Endothelial cell (in vitro differentiated cells): ENCODE data around the gene BET1. TPM values are rescaled to one million over a fixed set of nuclear protein-coding genes. Genes with fewer than 3 reads are reported as not detected.

Experiments
- DNase-seq: peaks from one replicate; pipeline ENCODE4 v3.0.0; 2021; ENCODE audit warnings: low spot score
- H3K27ac Mint-ChIP-seq: one replicate; pipeline ENCODE4 v1.8.0; 2021; ENCODE audit warnings: mixed read lengths, inconsistent platforms; ENCODE audit not compliant: unreplicated experiment
- H3K27me3 Mint-ChIP-seq: one replicate; pipeline ENCODE4 v1.8.0; 2021; ENCODE audit warnings: mild to moderate bottlenecking, moderate library complexity, mixed read lengths, inconsistent platforms; ENCODE audit not compliant: unreplicated experiment
- H3K36me3 Mint-ChIP-seq: one replicate; pipeline ENCODE4 v1.8.0; 2021; ENCODE audit warnings: mild to moderate bottlenecking, low read depth, mixed read lengths, inconsistent platforms; ENCODE audit not compliant: unreplicated experiment
- H3K4me1 Mint-ChIP-seq: one replicate; pipeline ENCODE4 v1.8.0; 2021; ENCODE audit warnings: mild to moderate bottlenecking, mixed read lengths, inconsistent platforms; ENCODE audit not compliant: unreplicated experiment
- H3K4me3 Mint-ChIP-seq: one replicate; pipeline ENCODE4 v1.8.0; 2021; ENCODE audit warnings: mild to moderate bottlenecking, mixed read lengths, inconsistent platforms; ENCODE audit not compliant: unreplicated experiment
- H3K9me3 Mint-ChIP-seq: one replicate; pipeline ENCODE4 v1.8.0; 2021; ENCODE audit warnings: mixed read lengths, inconsistent platforms; ENCODE audit not compliant: unreplicated experiment
- long read RNA-seq: library from polyadenylated mRNA; unstranded; transcript quantifications from one replicate; pipeline ENCODE4 v2.0.0, GENCODE V29; 2020; ENCODE audit not compliant: unreplicated experiment
- total RNA-seq: library from RNA; stranded (reverse); fragmentation: NEBNext Ultra II Directional; extraction: Animal tissue kit (Norgen Biotek cat#: 25700); gene quantifications from one replicate; pipeline ENCODE4 v1.2.1, GENCODE V29; 2021; ENCODE audit not compliant: unreplicated experiment
- TF ChIP-seq, protein P1 (sequence below): fragments of 200-600 bp; sonication (generic); IDR thresholded peaks from one replicate; pipeline ENCODE4 v1.5.0; 2021; ENCODE audit warnings: antibody characterized with exemption; ENCODE audit not compliant: unreplicated experiment

The BET1 gene, protein sequence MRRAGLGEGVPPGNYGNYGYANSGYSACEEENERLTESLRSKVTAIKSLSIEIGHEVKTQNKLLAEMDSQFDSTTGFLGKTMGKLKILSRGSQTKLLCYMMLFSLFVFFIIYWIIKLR
- 30.0 TPM for total RNA-seq
- long read RNA-seq, transcript BET1-201 (4 exons, 1,504 nt): major isoform, 30 of 30 reads
- long read RNA-seq, partial matches to known transcripts: 0 of 30 reads
- long read RNA-seq, other reads (novel, unspliced or antisense): 0 of 30 reads

DNA sequence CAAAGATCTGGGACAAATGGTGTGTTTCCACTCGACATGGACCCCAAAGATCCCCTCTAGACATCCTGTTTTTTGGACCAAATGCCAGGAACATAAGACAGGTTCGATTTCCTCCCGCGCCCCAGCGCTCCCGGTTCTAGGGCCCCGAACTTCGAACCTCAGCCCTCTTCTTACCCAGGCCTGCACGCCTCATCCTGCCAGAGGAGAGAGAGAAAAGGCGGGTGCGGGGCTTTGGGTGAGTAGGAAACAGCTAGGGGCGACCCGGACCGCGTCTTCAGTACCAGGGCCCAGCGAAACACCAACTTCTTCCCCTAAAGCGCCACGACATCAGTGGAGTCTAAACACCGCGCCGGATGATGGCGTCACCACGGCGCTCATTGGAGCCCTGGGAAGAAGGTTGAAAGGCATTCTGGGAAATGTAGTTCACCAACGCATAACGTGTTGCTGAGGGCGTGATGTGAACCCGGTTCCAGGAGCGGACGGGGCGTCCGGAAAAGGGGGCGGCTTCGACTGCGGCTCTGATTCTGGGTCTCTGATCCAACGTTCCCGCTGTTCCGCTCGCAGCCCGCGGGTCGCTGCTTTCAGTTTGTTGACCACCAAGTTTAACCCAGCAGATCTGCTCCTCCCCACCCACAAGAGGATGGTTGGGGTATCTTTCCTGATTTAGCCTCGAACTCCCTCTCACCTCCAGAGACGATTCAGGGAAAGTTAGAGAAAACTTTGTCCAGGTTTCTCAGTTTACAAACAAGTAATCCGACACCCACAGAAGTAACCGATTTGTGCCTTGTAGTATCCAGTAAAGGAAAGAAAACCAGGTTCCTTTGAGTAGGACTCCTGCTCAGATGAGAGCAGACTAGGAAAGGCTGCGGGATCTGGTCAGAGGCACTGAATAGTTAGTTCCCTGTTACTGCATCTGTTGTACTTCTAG, at the start of gene BET1:
BET1 (minus strand) TSS at position 332 of the 928 bp plus-strand sequence; CDS start at position 193, 139 bp downstream.
- H3K27me3 Mint-ChIP-seq: peaks cover 4% of the 10 kb centered on the region
- H3K4me3 Mint-ChIP-seq: peak within 1 kb of the TSS; percentile 99
- no peaks in the 10 kb centered on the region for H3K36me3 Mint-ChIP-seq
- peak; percentile 90 for DNase-seq
- peaks cover 22% of the 10 kb centered on the region for H3K4me1 Mint-ChIP-seq
- TF ChIP-seq, protein P1, sequence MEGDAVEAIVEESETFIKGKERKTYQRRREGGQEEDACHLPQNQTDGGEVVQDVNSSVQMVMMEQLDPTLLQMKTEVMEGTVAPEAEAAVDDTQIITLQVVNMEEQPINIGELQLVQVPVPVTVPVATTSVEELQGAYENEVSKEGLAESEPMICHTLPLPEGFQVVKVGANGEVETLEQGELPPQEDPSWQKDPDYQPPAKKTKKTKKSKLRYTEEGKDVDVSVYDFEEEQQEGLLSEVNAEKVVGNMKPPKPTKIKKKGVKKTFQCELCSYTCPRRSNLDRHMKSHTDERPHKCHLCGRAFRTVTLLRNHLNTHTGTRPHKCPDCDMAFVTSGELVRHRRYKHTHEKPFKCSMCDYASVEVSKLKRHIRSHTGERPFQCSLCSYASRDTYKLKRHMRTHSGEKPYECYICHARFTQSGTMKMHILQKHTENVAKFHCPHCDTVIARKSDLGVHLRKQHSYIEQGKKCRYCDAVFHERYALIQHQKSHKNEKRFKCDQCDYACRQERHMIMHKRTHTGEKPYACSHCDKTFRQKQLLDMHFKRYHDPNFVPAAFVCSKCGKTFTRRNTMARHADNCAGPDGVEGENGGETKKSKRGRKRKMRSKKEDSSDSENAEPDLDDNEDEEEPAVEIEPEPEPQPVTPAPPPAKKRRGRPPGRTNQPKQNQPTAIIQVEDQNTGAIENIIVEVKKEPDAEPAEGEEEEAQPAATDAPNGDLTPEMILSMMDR: no peak
- H3K9me3 Mint-ChIP-seq: no peaks in the 10 kb centered on the region
- peak within 1 kb of the TSS; percentile 99 for H3K27ac Mint-ChIP-seq

DNA sequence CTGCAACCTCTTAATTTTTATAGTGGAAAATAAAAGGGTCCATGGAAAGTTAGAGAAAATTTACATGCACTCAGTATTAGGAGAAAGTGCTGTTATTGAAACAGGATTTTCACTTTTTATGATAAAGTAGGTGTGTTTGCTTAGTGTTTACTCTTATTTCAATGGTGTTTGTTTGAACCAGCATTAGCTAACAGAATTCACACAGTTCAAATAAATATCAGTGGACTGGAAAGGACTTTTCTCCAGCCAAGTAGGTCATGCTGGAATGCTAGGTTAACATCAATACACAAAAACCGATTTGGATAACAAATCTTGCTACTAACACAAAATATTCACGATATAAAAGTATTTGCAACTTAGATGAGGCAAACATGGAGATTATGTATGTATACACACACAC, 49.4 kb upstream of the BET1 start:
- TF ChIP-seq, protein P1: no peak
- Mint-ChIP-seq H3K27me3 (no peaks in the 10 kb centered on the region), H3K4me3 (no peak overlapping the region), H3K36me3 (no peaks in the 10 kb centered on the region), H3K4me1 (peaks cover 3% of the 10 kb centered on the region), H3K27ac (no peak overlapping the region), H3K9me3 (no peaks in the 10 kb centered on the region)
- DNase-seq: no peak

DNA sequence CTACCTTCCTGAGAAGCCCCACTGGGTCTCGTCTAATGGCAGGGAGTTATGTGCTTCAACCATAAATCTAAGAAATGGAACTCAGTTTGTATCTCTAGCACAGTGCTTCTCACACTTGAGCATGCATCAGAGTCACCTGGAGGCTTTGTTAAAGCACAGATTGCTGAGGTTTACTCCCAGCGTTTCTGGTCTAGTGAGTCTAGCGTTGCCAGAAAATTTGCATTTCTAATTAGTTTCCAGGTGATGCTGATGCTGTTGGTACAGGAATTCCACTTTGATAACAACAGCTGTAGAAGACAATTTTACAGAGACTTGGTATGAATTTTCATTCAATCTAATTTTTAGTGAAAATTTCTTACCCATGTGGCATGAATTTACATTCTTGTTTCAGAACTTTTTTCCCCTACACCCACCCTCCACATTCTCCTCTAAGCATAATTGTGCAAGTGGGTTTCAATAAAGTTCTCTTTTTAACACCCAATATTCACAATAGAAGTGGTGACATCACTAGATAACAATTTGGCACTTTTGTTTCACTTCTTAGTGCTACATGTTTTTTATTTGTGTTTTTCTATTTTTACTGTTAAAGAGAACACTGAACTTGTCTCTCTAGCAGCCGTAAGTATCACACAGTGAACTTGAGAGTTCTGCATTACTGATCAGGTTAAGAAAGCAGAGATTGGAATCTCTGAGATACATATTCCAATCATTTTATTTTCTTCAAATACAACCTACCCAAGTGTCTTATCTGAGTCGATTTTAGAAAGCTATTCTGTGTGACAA, 48.4 kb upstream of the BET1 start:
- H3K4me3 Mint-ChIP-seq: no peak overlapping the region
- H3K36me3 Mint-ChIP-seq: no peaks in the 10 kb centered on the region
- H3K4me1 Mint-ChIP-seq: peaks cover 3% of the 10 kb centered on the region
- no peak for DNase-seq
- peaks cover 3% of the 10 kb centered on the region for H3K27me3 Mint-ChIP-seq
- H3K27ac Mint-ChIP-seq: no peak overlapping the region
- TF ChIP-seq, protein P1: no peak
- H3K9me3 Mint-ChIP-seq: no peaks in the 10 kb centered on the region

DNA sequence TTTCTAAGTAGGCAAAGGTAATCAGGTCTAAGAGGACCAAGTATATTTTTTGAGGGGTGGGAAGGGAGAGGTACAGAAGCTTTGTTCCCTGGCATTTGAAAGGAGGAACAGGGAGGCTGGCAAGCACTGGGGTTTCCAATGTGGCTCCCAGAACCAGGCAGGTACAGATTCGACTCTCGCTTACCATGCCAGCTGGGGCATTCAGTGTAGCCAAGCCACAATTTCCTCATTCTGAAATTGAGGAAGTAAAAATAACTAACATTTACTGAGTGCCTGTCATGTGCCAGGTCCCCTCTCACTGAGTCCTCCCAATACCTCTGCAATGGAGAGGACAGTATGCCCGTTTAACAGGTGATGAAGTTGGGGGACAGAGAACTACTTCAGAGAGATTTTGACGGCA, 45.9 kb upstream of the BET1 start:
- Mint-ChIP-seq H3K9me3 (no peaks in the 10 kb centered on the region), H3K27ac (no peak overlapping the region), H3K36me3 (no peaks in the 10 kb centered on the region), H3K4me1 (peaks cover 3% of the 10 kb centered on the region), H3K27me3 (peaks cover 3% of the 10 kb centered on the region), H3K4me3 (no peak overlapping the region)
- TF ChIP-seq, protein P1: no peak
- no peak for DNase-seq
